Stimulated activated CD4-positive, alpha-beta T cell treated with anti-CD3 and anti-CD28 coated beads, Interleukin-12 subunit alpha, Interleukin-12 subunit beta, amount 100 ng/mL, for 48 hours (primary cell): ENCODE measurements around the gene HYAL1.
"Not testable (repeated sequence)": the region's sequence is repeated elsewhere in the genome, so short reads cannot be mapped to it uniquely, and the experiment has no call there.

Source experiments
- DNase-seq, 3 donors: peaks; one replicate each; pipeline ENCODE4 v3.0.0-alpha.2; 2020; ENCODE audit warnings: low read depth in 2 of 3, low spot score in 1 of 3

HYAL1 gene

GRCh38 chr3:50274371-50275104 lies 28.8 kb downstream of the HYAL1 start:
- peak; percentile 67 to 72 (median 70) for DNase-seq

GRCh38 chr3:50273689-50274065 lies 29.7 kb downstream of the HYAL1 start:
- no peak for DNase-seq

GRCh38 chr3:50272911-50273688 lies 30.3 kb downstream of the HYAL1 start:
- peak; percentile 82 to 96 (median 86) for DNase-seq

GRCh38 chr3:50272538-50272910 lies 30.9 kb downstream of the HYAL1 start:
- DNase-seq = not testable (repeated sequence)

DNA sequence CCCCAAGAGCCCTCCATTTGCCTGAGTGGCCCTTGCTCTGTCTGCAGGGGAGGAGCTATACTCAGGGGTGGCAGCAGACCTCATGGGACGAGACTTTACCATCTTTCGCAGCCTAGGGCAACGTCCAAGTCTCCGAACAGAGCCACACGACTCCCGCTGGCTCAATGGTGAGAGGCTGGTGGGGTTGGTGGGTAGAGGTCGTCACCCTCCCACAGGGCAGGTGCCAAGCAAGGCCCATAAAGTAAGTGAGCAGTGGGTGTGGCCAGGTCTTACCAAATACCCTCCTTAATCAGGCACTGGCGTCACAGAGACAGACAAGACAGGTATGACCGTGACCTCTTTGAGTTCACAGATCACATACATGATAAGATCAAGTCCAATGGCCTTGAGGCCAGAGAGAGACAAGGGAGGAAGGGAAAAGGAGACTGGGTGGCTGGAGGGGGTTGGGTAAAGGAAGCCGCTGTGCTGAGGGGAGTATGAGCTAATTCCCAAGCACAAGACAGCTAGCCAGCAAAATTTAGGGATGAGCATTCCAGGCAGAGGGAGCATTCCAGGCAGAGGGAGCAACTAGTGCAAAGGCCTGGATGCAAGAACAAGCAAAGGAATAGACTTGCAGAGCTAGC lies 31.9 kb downstream of the HYAL1 start:
- no peak for DNase-seq

DNA sequence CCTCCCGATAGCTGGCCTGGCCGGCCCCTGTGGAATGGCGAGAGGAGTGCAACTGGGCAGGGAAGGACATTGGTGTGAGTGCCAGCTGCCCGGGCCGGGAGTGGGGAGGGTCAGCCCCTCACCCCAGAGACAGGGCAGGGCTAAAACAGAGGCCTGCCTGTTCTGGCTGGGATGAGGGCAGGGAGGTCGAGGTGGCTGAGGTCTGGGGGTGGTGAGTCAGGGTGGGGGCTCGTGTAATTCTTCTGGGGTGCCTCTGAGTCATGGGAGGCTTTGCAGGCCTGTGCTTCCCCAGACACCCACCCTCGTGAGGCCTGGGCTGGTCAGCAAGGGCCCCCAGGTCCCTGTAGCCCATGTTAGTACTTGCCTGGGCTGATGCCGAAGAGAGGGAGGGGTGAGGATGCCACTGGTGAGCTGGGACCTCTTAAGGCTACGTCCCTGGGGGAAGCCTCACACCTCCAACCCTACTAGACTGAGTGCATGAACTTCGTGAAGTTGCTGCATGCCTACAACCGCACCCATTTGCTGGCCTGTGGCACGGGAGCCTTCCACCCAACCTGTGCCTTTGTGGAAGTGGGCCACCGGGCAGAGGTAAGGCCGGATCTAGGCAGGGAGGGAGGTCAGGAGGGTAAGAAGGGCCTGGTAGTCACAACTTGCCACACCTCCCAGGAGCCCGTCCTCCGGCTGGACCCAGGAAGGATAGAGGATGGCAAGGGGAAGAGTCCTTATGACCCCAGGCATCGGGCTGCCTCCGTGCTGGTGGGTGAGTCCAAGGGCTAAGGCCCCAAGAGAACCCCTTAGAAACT lies 32.8 kb downstream of the HYAL1 start:
- DNase-seq = no peak

GRCh38 chr3:50269977-50270413 lies 33.4 kb downstream of the HYAL1 start:
- no peak for DNase-seq

GRCh38 chr3:50269460-50269859 lies 33.9 kb downstream of the HYAL1 start:
- DNase-seq = no peak

GRCh38 chr3:50268703-50269451 lies 34.5 kb downstream of the HYAL1 start, which contains the start of gene SEMA3B:
SEMA3B (plus strand) TSS chr3:50269147; CDS start chr3:50269241, 94 bp downstream.
- no peak for DNase-seq

GRCh38 chr3:50268276-50268675 lies 35.1 kb downstream of the HYAL1 start:
- no peak for DNase-seq

DNA sequence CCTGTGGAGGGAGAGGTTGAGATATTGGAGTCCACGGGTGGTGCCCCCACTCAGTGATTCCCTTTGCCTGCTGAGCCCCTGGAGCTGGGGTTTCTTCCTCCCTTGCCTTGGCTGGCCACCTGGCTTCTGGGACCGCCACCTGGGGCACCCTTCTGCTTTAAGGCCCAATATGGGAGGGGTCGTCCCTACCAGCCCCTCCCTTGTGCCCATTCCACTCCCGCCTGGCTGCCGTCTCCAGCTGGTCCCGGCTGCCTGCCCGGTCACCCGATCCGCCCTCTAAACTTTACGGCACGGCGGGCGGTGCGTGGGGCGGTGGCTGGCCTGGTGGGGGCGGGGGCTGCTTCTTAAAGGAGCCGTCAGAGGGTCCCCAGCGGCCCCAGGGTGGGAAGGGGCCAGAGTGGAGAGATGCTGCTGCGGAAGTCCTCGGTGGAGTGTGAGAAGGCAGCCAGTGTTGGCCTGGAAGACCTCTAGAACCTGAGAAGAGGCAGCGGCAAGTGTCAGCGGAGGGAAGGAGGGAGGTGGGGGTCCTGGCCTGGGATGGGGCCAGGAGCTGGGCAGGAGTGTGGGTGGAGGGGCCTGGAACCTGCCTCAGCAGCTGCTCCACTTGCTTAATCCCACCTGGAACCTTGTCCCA lies 36.0 kb downstream of the HYAL1 start:
- DNase-seq = no peak

GRCh38 chr3:50266836-50267235 lies 36.5 kb downstream of the HYAL1 start:
- no peak for DNase-seq

DNA sequence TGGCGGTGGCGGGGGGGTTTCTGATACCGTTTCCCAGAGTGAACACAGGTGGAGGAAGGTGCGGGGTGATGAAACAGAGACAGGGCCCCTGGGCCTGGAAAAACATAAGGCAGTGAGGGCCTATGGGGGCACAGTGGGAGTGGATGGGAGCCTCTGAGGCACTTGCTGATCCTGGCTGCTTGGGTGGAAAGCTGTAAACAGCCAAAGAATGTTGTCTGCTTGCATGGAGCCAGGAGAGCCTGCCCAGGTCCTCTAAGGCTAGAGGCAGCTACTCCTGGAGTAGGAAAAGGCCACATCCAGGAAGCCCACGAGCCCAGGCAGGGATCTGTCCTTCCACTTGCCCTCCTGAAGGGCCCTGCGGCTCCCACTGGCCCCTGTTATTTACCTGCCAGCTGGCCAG lies 37.4 kb downstream of the HYAL1 start:
- DNase-seq = no peak

DNA sequence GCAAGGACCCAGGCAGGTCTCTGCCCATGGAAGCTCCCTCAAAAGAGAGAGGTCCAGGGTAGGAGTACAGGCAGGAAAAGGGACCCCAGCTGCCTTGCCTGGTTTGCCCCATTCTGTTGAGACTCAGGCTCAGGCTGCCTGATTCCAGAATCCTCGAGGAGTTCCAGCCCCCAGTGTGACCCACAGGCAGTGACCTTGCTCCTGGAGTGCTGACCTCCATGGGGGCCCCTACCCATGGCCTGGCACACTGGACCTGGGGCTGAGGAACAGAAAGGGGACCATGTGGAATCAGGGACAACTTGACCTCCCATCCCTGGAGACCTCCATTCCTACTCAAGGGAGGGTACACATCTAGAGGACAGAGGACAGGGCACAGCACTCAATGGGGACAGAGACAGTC lies 37.8 kb downstream of the HYAL1 start:
- DNase-seq = no peak

GRCh38 chr3:50264964-50265485 lies 38.3 kb downstream of the HYAL1 start:
- DNase-seq = no peak

DNA sequence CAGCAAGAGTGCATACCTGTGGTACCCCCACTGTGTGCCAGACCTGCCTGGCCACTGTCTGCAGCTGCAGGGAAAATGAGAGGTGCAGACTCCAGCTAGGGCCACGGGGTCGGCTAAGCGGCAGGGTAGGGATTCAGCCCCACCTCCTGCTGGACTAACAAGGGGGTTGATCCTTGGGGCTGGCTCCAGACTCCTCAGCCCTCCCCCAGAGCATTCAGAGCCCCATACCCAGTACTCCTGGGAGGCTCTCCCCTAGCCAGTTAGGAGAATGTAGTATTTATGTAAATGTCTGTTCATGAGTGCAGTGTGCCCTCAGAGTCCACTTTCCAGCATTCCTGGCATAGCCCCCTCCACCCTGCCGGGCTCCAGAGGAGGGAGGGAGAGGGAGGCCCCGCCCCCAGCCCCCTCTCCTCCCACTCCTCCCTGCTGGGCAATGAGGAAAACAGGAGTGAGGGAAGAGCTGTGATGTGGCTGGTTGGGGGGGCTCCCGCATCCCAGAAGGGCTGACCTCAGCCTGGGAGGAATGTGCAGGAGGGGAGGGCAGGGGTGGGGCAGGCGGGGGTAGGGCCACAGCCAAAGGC lies 38.9 kb downstream of the HYAL1 start:
- no peak for DNase-seq

DNA sequence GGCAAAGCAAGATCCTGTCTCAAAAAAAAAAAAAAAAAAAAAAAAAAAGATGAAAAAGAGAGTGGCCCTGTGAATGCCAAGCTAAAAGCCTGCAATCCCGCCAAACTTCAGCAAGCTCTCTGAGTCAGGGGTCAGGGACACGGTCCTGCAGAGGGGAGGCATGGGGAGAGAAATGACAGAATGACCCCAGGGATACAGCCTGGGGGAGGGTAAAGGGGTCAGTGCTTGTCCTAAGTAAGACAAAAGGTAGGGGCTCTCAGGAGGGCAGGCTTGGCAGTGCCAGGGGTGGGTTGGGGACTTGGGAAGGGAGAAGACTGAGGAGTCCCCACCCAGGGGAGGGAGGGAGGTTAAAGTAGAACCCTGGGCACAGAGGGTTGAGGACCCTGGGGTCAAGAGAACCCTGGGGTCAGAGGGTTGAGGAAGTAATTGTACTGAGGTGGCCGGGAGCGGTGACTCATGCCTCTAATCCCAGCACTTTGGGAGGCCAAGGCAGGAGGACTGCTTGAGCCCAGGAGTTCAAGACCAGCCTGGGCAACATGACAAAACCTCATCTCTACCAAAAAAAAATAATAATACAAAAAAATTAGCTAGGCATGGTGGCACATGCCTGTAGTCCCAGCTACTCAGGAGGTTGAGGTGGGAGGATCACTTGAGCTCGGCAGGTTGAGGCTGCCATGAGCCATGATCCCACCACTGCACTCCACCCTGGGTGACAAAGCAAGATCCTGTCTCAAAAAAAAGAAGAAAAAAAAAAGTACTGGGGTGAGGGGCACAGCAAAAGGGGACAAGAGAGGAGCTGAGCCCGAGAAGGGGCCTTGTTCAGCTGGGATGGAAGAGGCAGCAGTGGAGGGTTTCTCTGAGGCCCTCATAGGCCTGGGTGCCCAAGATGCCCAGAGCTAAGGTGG lies 39.6 kb downstream of the HYAL1 start:
- no peak for DNase-seq

DNA sequence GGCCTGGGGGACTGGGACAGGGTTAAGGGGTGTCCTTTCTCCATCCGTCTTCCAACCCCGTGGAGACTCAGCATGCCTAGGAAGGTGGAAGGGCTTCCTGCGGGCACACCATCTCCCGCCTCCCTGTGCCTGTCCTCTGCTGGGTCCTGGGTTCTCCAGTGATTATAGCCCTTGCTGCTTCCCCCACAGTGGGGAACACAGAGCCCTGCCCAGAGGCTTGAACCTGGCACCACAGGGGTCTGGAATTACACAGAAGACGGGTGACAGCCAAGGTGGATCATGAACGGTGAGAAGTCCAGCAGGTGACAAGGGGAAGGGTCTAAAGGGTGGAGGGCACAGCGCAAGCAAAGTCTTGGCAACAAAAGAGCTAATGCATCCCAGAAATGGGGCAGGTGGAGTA lies 40.6 kb downstream of the HYAL1 start:
- no peak for DNase-seq
